Hematopoietic multipotent progenitor cell treated with erythropoietin and hydrocortisone succinate and interleukin-3 and kit ligand, for 17 days (in vitro differentiated cells): ENCODE measurements around the gene ZNF74.

Experiments used
- DNase-seq: peaks from one replicate; pipeline ENCODE4 v3.0.0-alpha.2; 2015; ENCODE audit warnings: low spot score

The ZNF74 gene

GRCh38 chr22:20420157-20420842 is 26.3 kb downstream of the ZNF74 start:
- no peak for DNase-seq

DNA sequence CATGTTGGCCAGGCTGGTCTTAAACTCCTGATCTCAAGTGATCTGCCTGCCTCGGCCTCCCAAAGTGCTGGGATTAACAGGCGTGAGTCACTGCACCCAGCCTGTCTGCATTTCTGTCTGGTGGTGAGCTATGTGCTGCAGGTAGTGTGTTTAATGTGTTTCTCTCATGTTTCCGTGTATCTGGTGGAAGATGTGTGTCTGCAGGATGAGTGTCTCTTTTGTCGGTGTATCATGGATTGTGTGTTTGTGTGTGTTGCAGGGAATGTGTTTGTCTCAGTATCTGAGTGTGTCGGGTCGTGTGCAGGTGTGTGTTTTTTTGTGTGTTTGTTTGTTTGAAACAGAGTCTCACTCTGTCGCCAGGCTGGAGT is 27.5 kb downstream of the ZNF74 start:
- DNase-seq = no peak

GRCh38 chr22:20422271-20423007 is 28.5 kb downstream of the ZNF74 start:
- DNase-seq = no peak

GRCh38 chr22:20423008-20423905 is 29.3 kb downstream of the ZNF74 start:
- no peak for DNase-seq

DNA sequence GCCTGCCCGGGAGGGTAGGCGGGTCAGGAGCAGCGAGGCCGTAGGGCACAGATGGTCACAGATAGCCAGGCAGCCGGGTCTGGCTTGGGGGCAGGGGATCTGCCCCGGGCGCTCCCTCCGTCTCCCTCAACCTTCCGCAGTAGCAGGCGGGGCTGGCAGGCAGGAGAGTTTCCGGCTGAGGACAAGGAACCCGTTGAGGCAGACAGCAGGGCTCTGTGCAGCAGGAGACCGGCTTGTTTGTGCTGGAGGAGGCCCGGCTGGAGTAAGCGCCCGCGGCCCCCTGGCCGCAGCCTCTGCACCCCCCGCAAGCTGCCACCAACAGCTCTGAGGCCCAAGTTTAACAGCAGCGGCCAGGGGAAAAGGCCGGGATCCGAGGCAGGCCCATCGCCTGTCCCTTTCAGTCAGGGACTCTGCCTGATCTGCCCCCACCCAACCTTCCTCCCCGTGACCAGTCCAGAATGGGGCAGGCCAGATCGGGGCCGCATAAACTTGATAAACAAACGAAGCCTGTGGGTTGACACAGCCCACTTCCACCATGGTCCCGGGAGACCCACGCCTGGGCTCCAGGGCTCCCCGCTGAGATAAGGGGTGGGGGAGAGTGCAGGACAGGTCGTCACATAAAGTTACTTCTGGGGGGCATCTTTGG is 30.1 kb downstream of the ZNF74 start:
- DNase-seq = no peak

GRCh38 chr22:20424568-20424931 is 30.6 kb downstream of the ZNF74 start:
- DNase-seq = no peak

DNA sequence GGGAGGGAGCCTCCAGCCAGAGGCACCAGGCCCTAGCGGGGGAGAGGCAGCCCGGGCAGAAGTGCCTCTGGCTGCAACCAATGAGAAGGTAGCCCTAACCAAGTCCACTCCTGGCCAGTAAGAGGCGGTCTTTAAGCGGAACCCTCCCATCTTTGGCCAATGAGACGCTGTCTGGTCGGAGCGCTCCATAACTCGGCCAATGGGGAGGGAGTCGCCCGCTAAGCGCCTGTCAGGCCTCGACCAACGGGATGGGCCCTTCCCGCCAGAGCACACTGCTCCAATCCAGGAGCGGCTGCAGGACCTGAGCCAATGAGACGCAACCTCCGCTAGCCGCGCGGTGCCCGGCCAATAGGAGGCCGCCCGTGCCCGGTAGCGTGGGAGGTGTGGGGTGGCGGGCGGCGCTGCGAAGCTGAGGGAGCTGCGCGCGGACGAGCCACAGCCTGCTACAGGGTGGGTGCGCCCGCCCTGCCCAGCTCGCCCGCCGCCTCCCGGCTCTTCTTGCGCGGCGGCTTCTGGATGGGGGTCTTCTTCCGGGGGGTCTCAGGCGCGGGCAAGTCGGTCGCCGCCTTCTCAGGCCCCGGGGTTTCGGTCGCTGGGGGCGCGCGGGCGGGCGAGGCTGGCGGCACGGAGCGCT is 31.1 kb downstream of the ZNF74 start:
- no peak for DNase-seq

GRCh38 chr22:20425566-20426258 is 31.8 kb downstream of the ZNF74 start:
- no peak for DNase-seq

DNA sequence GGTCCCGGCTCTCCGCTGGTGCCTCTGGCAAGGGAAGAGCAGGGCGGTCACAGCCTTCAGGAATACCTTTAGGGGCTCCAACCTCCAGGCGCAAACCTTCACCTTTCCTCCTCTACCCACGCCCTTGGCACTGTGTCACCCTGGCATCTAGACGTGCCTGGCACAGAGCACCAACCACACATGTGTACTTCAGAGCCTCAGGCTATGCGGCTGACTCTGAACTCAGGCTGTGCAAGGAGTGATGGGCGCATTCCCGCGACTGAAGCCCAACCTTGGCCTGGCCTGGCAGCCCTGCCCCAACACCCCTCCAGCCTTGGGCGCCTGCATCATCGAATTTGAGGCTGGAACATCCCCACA is 32.3 kb downstream of the ZNF74 start:
- no peak for DNase-seq

DNA sequence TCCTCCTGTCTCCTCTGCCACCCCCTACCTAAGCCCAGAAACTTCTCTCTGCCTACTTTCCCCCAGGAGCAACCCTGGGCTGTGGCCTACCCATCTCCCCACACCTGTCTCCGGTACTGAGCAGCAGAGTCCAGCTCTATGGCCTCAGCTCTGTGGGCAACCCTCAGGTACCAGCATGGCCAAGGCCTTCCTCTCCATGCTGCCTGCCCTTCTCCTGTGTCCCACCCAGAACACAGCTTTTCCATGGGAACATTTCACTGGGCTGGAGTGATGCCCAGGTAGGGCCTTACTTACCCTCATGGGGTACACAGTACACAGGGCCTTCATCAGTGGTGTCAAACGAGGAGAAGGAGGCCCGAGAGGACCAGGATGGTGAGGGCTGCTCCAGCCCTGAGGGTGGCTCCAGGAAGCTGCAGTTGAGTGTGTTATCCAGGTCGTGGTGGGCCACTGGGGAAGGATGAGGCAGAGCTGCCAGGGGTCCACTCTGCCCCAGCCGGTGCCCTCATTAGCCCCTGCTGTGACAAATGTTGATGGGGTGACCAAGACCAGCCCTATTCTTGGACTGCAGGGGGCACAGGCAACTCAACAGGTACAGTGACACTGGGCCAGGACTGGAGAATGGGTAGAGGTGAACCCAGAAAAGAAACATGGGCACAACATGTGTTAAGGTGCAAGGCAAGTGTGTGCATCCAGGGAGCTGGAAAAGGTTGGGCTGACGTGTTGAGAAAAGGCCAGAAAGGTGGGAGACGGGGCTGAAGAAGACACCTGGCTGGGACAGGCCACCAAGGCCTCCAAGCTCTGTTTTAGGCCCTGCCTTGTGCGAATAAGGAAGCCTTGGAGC is 33.4 kb downstream of the ZNF74 start:
- DNase-seq = no peak

DNA sequence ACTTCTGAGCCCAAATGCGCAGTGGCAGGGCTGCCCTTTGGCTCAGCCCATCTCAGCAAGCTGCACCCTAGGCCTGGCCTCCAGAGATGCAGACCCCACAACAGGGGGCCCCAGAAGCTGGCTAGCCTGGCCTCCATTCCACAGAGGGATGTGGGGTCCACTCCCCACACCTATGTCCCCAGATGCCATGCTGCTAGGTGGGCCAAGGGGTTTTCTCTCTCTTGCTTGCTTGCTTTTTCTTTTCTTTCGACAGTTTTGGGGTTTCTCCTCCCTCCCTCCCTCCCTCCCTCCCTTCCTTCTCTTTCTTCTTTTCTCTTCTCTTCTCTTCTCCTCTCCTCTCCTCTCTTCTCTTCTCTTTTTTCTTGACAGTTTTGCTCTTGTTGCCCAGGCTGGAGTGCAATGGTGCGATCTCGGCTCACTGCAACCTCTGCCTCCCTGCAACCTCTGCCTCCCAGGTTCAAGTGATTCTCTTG is 34.0 kb downstream of the ZNF74 start:
- DNase-seq = no peak

DNA sequence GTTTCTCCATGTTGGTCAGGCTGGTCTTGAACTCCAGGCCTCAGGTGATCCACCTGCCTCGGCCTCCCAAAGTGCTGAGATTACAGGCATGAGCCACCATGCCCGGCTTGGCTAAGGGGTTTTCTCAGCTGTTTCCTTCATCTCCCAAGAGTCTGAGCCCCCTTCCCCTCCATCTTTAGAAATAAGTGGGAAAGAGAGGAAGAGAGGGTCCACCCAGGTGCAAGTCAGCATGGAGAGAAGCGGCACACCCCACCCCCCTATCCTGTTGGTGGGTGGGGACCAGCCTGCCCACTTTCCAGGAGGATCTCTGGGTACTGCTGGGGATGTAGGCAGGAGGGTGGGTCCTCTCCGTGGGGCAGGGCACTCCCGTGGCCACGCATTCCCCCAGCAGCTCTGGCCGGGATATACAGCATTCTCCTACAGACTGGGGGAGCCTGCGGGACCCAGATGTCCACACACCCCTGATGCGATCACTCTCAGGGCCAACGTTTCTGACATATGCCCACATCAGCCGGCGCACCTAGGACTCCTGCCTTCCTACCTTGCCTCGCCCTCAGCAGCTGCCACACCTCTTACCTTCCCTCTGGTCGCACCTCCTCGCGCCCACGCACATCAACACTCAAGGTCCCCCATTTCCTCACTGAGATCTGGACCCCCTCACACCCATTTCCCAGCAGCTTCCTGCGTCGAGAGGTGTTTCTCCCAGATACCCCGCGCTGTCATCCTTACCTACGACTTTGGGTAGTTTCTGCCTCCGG is 34.7 kb downstream of the ZNF74 start:
- no peak for DNase-seq

- DNase-seq = peak; percentile 55
Observed at GRCh38 chr22:20429254-20430100, 35.5 kb downstream of the ZNF74 start.

DNA sequence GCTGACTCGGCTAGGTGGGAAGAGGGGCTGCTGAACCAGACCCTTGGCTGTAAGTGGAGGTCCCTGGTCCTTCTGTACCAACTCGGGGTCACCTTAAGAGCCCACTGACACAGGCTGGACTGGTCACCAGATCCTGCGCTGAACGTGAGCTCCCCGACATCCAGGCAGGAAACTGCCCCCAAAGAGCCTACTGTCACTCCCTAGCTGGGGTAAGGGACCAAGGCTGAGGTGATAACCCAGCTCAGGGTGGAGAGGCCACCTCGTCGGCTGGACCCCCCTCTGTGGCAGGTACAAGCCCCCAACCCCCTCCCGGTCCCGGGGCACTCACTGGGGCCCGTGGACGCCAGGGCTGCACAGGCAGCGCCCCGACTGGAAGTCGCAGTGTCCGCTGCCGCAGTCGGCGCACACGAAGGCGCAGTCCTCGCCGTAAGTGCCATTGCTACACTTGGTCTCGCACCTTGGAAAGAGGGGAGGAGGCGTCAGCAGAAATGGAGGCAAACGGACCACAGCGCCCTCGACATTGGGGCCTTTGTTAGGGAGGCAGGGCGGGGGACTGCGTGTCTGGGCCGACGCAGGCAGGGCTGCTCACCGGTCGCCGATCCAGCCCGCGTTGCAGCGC is 36.3 kb downstream of the ZNF74 start:
- no peak for DNase-seq

DNA sequence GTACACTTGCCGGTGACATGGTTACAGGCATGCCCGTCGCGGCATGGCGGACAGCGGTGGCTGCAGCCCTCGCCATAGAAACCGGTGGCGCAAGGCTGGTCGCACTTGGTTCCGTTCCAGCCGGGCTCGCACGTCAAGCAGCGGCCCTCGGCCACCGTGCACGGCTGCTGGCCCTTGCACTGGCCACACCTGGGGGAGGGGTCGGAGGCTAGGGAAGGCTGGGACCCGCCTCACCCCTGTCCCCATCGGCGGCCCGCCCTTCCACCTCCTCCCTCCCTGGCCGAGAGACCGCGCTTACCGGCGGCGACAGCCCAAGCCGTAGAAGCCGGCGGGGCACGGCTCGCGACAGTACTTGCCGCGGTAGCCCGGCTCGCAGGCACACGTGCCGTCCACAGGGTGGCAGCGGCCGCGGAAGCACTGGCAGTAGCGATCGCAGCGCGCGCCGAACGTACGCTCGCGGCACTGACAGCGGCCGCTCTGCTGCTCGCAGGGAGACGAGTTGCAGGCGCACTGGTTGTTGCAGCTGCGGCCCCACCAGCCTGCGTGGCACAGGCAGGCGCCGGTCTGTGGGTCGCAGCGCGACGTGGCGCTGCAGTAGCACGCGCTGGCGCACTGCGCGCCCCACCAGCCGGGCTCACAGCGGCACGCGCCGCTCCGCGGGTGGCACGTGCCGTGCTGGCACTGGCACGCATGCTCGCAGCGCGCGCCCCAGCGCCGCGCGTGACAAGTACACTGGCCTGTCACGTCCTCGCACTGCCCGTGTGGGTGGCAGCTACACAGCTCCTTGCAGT is 37.0 kb downstream of the ZNF74 start:
- no peak for DNase-seq

DNA sequence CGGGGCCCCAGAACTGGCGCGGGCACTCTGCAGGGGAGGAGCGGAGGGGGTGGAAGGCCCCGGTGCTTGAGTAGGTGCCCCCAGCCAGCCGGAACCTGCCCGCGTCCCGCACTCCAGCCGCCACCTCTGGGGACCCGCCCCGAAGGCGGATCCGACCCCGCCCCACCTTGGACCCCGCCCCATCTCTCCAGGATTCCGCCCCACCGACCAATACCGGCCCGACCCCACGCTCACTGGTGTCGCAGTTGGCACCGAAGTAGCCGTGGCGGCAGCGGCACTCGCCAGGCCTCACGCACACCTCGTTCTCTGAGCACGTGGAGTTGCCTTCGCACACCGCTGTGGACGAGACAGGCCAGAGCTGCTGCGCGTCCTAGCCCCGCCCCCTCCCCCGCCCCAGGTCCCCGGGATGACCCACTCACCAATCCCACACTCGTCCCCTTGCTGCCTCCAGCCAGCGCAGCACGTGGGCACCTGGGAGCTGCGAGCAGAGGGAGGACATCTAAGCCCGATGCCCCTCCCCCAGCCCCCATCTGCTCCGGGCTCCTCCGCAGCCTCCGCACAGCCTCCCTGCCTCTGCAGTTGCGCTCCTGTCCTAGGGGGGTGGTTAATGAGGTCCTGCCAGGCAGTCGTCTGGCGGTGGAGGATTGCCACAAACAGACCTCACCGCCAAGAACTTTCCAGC is 37.7 kb downstream of the ZNF74 start:
- DNase-seq = no peak

GRCh38 chr22:20432244-20432686 is 38.3 kb downstream of the ZNF74 start:
- no peak for DNase-seq
